ENCODE data around the gene VTA1. TPM values are rescaled to one million over a fixed set of nuclear protein-coding genes. Genes with fewer than 3 reads are reported as not detected.

The VTA1 gene
- total RNA-seq, 1 donor from 2014 or later = 114 TPM

Other genes with a start within 250 kb of the VTA1 start
- gene GJE1, start 14.3 kb upstream of the VTA1 start, total RNA-seq = not detected
- 12.6 TPM for gene NMBR, start 141 bp upstream of the VTA1 start, total RNA-seq
- gene ADGRG6, start 154.7 kb downstream of the VTA1 start, total RNA-seq = 28.2 TPM

Data from occipital lobe (tissue), 1 donor.